Breast epithelium (tissue), 4 donors: ENCODE measurements around the gene ME3. TPM values are rescaled to one million over a fixed set of nuclear protein-coding genes. Genes with fewer than 3 reads are reported as not detected.

Source experiments
- DNase-seq, 2 donors: peaks; one replicate each; pipeline ENCODE4 v3.0.0-alpha.2; 2019; ENCODE audit warnings: low spot score in 2 of 2
- H3K27ac ChIP-seq, 2 donors: fragments of 200-600 bp; sonication (generic) in 1 of 2; one replicate each; pipeline ENCODE4 v1.5.1; 2016 to 2019; ENCODE audit warnings: mild to moderate bottlenecking in 1 of 2
- H3K27me3 ChIP-seq, 2 donors: fragments of 200-600 bp; sonication (generic) in 1 of 2; one replicate each; pipeline versions ENCODE4 v1.5.1 to v1.6.0; 2017 to 2019; ENCODE audit warnings: control low read depth in 1 of 2, mild to moderate bottlenecking in 1 of 2
- H3K36me3 ChIP-seq: fragments of 200-600 bp; one replicate; pipeline ENCODE4 v1.5.1; 2019
- H3K4me1 ChIP-seq, 2 donors: fragments of 200-600 bp; sonication (generic); one replicate each; pipeline ENCODE4 v1.5.1; 2016 to 2019; ENCODE audit warnings: control low read depth in 1 of 2
- H3K4me3 ChIP-seq, 3 donors: fragments of 200-600 bp; sonication (generic); 1 replicate in 2 of 3; 2 replicates in 1 of 3; pipeline ENCODE4 v1.5.1; 2016 to 2019; ENCODE audit warnings: mild to moderate bottlenecking in 3 of 3, moderate library complexity in 2 of 3
- H3K9me3 ChIP-seq, 2 donors: fragments of 200-600 bp; sonication (generic) in 1 of 2; one replicate each; pipeline ENCODE4 v1.5.1; 2016 to 2019; ENCODE audit warnings: control low read depth in 1 of 2
- CTCF ChIP-seq, 3 donors: fragments of 450-650 bp; IDR thresholded peaks; one replicate each; pipeline ENCODE4 v1.5.1; 2016 to 2017; ENCODE audit warnings: antibody characterized with exemption in 3 of 3, mild to moderate bottlenecking in 3 of 3, moderate library complexity in 3 of 3
- POLR2A ChIP-seq: fragments of 450-650 bp; IDR thresholded peaks from one replicate; pipeline ENCODE4 v1.6.1; 2016; ENCODE audit warnings: antibody characterized with exemption, mild to moderate bottlenecking, moderate library complexity
- POLR2AphosphoS5 ChIP-seq, 3 donors: sonication (generic); formaldehyde crosslinking; IDR thresholded peaks; one replicate each; pipeline ENCODE4 v1.6.1; 2017; ENCODE audit warnings: antibody characterized with exemption in 3 of 3
- intact Hi-C: fragments of 100-400 bp; cut with DNase I; formaldehyde crosslinking; loops from one replicate; pipeline ENCODE4 v1.15.1; 2023; ENCODE audit warnings: low total_unique reads
- total RNA-seq, 3 donors: library from RNA; depleted of rRNA; stranded (reverse); fragments of >200 nt; gene quantifications; one replicate each; pipeline ENCODE4 v1.1.0, GENCODE V29; 2016

ME3 gene
- total RNA-seq, 3 donors from 2014 or later, result 53.0 to 68.5 (median 56.3) TPM

DNA sequence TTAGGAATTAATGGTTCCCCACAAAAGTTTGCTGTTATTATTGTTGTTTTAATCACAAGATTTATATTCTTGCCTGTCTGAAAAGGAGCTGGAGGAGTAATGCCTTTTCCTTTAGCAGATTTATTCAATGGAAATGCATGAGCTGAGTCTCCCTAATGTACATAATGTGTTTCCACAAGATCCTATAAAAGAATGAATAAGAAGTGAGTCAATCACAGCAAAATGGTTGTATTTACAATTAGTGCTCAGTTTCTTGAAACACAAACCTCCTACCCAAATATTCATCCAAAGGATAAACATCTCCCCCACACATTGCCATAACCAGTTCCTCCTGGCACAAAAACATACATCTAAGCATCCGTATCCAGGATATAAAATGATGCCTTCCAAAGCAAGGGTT is 33.3 kb downstream of the ME3 start:
- intact Hi-C loops, result no loop called here
- no peak for DNase-seq
- no peaks in the 10 kb centered on the region for H3K36me3 ChIP-seq
- no peak overlapping the region for H3K27ac ChIP-seq
- TF ChIP-seq CTCF (IDR thresholded peaks at IDR 0.05), result no peak
- TF ChIP-seq POLR2AphosphoS5 (IDR thresholded peaks at IDR 0.05), result no peak
- no peak for TF ChIP-seq POLR2A
- no peaks in the 10 kb centered on the region for H3K27me3 ChIP-seq
- no peak overlapping the region for H3K4me3 ChIP-seq
- H3K4me1 ChIP-seq, result no peaks in the 10 kb centered on the region
- no peaks in the 10 kb centered on the region for H3K9me3 ChIP-seq

DNA sequence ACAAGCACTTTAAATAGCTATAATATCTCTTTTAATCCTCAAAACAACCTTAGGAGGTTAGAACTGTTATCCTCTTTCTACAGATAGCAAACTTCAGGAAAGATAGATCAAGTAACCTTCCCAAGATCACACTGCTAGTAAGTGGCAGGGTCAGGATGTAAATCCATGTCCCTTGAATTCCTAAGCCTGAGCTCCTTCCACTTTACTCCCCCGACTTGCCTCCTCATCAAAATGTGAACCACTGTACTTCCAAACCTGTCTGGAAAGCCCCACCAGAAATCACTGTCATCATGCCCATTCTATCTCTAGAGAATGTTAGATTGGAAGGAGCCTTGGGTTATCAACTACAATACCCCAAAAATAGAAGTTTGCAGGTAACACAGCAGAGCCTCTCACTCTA is 33.7 kb downstream of the ME3 start:
- no peak for TF ChIP-seq POLR2AphosphoS5 (IDR thresholded peaks at IDR 0.05)
- TF ChIP-seq POLR2A, result no peak
- TF ChIP-seq CTCF (IDR thresholded peaks at IDR 0.05), result no peak
- no peak for DNase-seq
- H3K27me3 ChIP-seq, result no peaks in the 10 kb centered on the region
- H3K9me3 ChIP-seq, result no peaks in the 10 kb centered on the region
- H3K27ac ChIP-seq, result no peak overlapping the region
- H3K4me1 ChIP-seq, result no peaks in the 10 kb centered on the region
- intact Hi-C loops, result no loop called here
- no peak overlapping the region for H3K4me3 ChIP-seq
- no peaks in the 10 kb centered on the region for H3K36me3 ChIP-seq

GRCh38 chr11:86637988-86638387 is 34.4 kb downstream of the ME3 start:
- Histone ChIP-seq H3K9me3 (no peaks in the 10 kb centered on the region), H3K27ac (no peak overlapping the region), H3K27me3 (no peaks in the 10 kb centered on the region), H3K4me3 (no peak overlapping the region), H3K4me1 (no peaks in the 10 kb centered on the region), H3K36me3 (no peaks in the 10 kb centered on the region)
- intact Hi-C loops, result no loop called here
- no peak for TF ChIP-seq POLR2AphosphoS5 (IDR thresholded peaks at IDR 0.05)
- DNase-seq, result no peak

DNA sequence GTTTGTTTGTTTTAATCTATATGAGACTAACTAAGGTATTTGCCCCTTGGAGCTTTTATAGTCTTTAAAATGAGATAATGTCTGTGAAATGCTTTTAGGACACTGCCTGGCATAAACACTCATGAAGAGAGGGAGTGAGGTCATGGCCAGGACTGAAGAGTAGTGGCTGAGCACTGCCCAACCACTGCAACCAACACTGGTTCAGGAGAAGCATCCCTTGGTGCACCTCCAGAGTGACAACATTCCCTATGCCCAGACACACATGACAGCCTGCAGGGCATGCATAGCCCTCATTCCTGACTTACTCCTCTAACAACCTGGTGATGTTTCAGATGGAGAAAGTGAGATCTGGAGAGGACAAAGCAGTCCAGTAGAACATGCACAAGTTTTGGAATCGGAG is 36.1 kb downstream of the ME3 start:
- Histone ChIP-seq H3K27ac (no peak overlapping the region), H3K9me3 (no peaks in the 10 kb centered on the region), H3K27me3 (no peaks in the 10 kb centered on the region), H3K4me1 (no peaks in the 10 kb centered on the region), H3K4me3 (no peak overlapping the region), H3K36me3 (no peaks in the 10 kb centered on the region)
- intact Hi-C loops, result no loop called here
- no peak for TF ChIP-seq POLR2A
- no peak for TF ChIP-seq CTCF (IDR thresholded peaks at IDR 0.05)
- TF ChIP-seq POLR2AphosphoS5 (IDR thresholded peaks at IDR 0.05), result no peak
- no peak for DNase-seq

GRCh38 chr11:86632499-86633269 is 39.7 kb downstream of the ME3 start:
- Histone ChIP-seq H3K4me3 (no peak overlapping the region), H3K4me1 (no peaks in the 10 kb centered on the region), H3K36me3 (no peaks in the 10 kb centered on the region), H3K27me3 (no peaks in the 10 kb centered on the region), H3K27ac (no peak overlapping the region), H3K9me3 (no peaks in the 10 kb centered on the region)
- DNase-seq, result no peak
- TF ChIP-seq POLR2A (no peak), CTCF (IDR thresholded peaks at IDR 0.05) (peak in 1 of 3 donors; percentile 11), POLR2AphosphoS5 (IDR thresholded peaks at IDR 0.05) (no peak)
- intact Hi-C loops, result loop anchor here (1.0 kb wide), 1 partner anchor 49 kb away; no protein-coding TSS in a partner anchor
